ENCODE measurements around the gene SEMA3E. TPM values are rescaled to one million over a fixed set of nuclear protein-coding genes. Genes with fewer than 3 reads are reported as not detected.

SEMA3E gene
- total RNA-seq, 1 donor from 2014 or later, result 1.3 TPM

GRCh38 chr7:83581667-83582435, 67.1 kb downstream of the SEMA3E start:
- no peaks in the 10 kb centered on the region for H3K9me3 Mint-ChIP-seq
- TF ChIP-seq CTCF (IDR thresholded peaks at IDR 0.05; ENCODE audit: unreplicated experiment), result no peak
- no peaks in the 10 kb centered on the region for H3K36me3 Mint-ChIP-seq
- no peak overlapping the region for H3K27ac Mint-ChIP-seq
- H3K27me3 Mint-ChIP-seq (ENCODE audit: low read depth), result no peaks in the 10 kb centered on the region
- H3K4me1 Mint-ChIP-seq, result no peaks in the 10 kb centered on the region
- no peak for DNase-seq (ENCODE audit: low spot score in 2 of 2, unreplicated experiment in 2 of 2)
- no peak overlapping the region for H3K4me3 Mint-ChIP-seq

GRCh38 chr7:83579740-83580139, 69.2 kb downstream of the SEMA3E start:
- no peaks in the 10 kb centered on the region for H3K9me3 Mint-ChIP-seq
- no peaks in the 10 kb centered on the region for H3K4me1 Mint-ChIP-seq
- no peak overlapping the region for H3K27ac Mint-ChIP-seq
- H3K36me3 Mint-ChIP-seq, result no peaks in the 10 kb centered on the region
- TF ChIP-seq CTCF (IDR thresholded peaks at IDR 0.05; ENCODE audit: unreplicated experiment), result no peak
- H3K4me3 Mint-ChIP-seq, result no peak overlapping the region
- H3K27me3 Mint-ChIP-seq (ENCODE audit: low read depth), result no peaks in the 10 kb centered on the region
- DNase-seq (ENCODE audit: low spot score in 2 of 2, unreplicated experiment in 2 of 2), result no peak

GRCh38 chr7:83575436-83575835, 73.5 kb downstream of the SEMA3E start:
- no peaks in the 10 kb centered on the region for H3K4me1 Mint-ChIP-seq
- no peak overlapping the region for H3K4me3 Mint-ChIP-seq
- no peak for DNase-seq (ENCODE audit: low spot score in 2 of 2, unreplicated experiment in 2 of 2)
- no peak for TF ChIP-seq CTCF (IDR thresholded peaks at IDR 0.05; ENCODE audit: unreplicated experiment)
- peaks cover 11% of the 10 kb centered on the region for H3K9me3 Mint-ChIP-seq
- H3K27ac Mint-ChIP-seq, result no peak overlapping the region
- H3K36me3 Mint-ChIP-seq, result no peaks in the 10 kb centered on the region
- H3K27me3 Mint-ChIP-seq (ENCODE audit: low read depth), result no peaks in the 10 kb centered on the region

GRCh38 chr7:83574616-83575015, 74.3 kb downstream of the SEMA3E start:
- Mint-ChIP-seq H3K4me1 (no peaks in the 10 kb centered on the region), H3K27me3 (ENCODE audit: low read depth) (no peaks in the 10 kb centered on the region), H3K27ac (no peak overlapping the region), H3K36me3 (no peaks in the 10 kb centered on the region), H3K9me3 (peaks cover 15% of the 10 kb centered on the region), H3K4me3 (no peak overlapping the region)
- no peak for TF ChIP-seq CTCF (IDR thresholded peaks at IDR 0.05; ENCODE audit: unreplicated experiment)
- no peak for DNase-seq (ENCODE audit: low spot score in 2 of 2, unreplicated experiment in 2 of 2)

- Mint-ChIP-seq H3K4me3 (no peak overlapping the region), H3K9me3 (peaks cover 6% of the 10 kb centered on the region), H3K27ac (no peak overlapping the region), H3K36me3 (no peaks in the 10 kb centered on the region), H3K4me1 (no peaks in the 10 kb centered on the region), H3K27me3 (ENCODE audit: low read depth) (no peaks in the 10 kb centered on the region)
- no peak for TF ChIP-seq CTCF (IDR thresholded peaks at IDR 0.05; ENCODE audit: unreplicated experiment)
- no peak for DNase-seq (ENCODE audit: low spot score in 2 of 2, unreplicated experiment in 2 of 2)
These were observed 86.0 kb downstream of the SEMA3E start for GRCh38 chr7:83562960-83563359.
